GM12878 (cell line): Measurements from ENCODE around the gene SFXN2. TPM values are rescaled to one million over a fixed set of nuclear protein-coding genes. Genes with fewer than 3 reads are reported as not detected.

ENCODE experiments used
- ASH2L ChIP-seq: fragments of 300-600, 200-600 bp; sonication (generic); IDR thresholded peaks from 2 replicates; pipeline ENCODE4 v1.6.1; 2017; ENCODE audit warnings: low read depth, mild to moderate bottlenecking, borderline replicate concordance
- CBFB ChIP-seq: IDR thresholded peaks from 2 replicates; pipeline ENCODE4 v1.6.1; 2016; ENCODE audit warnings: antibody characterized with exemption, low read depth
- CEBPB ChIP-seq, 2 experiments: fragments of 150-350 bp in 1 of 2; IDR thresholded peaks; 2 replicates each; pipeline ENCODE4 v1.6.1; 2012 to 2014; ENCODE audit warnings: low read depth in 2 of 2, low read length in 2 of 2, borderline replicate concordance in 1 of 2, inconsistent platforms in 1 of 2
- KAT2A ChIP-seq: conservative IDR thresholded peaks from 2 replicates; pipeline ENCODE4 v1.6.1; 2011; ENCODE audit warnings: low read depth, low read length; ENCODE audit not compliant: control insufficient read depth
- LARP7 ChIP-seq: fragments of 450-650 bp; IDR thresholded peaks from 2 replicates; pipeline ENCODE4 v1.6.1; 2017; ENCODE audit warnings: mild to moderate bottlenecking
- MTA3 ChIP-seq: IDR thresholded peaks from 2 replicates; pipeline ENCODE4 v1.6.1; 2012; ENCODE audit warnings: low read length, inconsistent platforms, borderline replicate concordance
- MYB ChIP-seq: fragments of 150-350 bp; IDR thresholded peaks from 2 replicates; pipeline ENCODE4 v1.6.1; 2014; ENCODE audit warnings: mild to moderate bottlenecking, low read depth, low read length, borderline replicate concordance
- PAX8 ChIP-seq: fragments of 450-650 bp; IDR thresholded peaks from 2 replicates; pipeline ENCODE4 v1.6.1; 2017; ENCODE audit warnings: mild to moderate bottlenecking, moderate library complexity
- RCOR1 ChIP-seq: conservative IDR thresholded peaks from 2 replicates; pipeline ENCODE4 v1.6.1; 2012; ENCODE audit warnings: low read depth, low read length, improper control_type of control experiment
- RELA ChIP-seq: fragments of 450-650 bp; IDR thresholded peaks from 2 replicates; pipeline ENCODE4 v1.8.0; 2014; ENCODE audit warnings: borderline replicate concordance; ENCODE audit not compliant: partially characterized antibody
- SMARCA5 ChIP-seq: fragments of 450-650 bp; IDR thresholded peaks from 2 replicates; pipeline ENCODE4 v1.6.1; 2017; ENCODE audit warnings: mild to moderate bottlenecking
- SMC3 ChIP-seq: IDR thresholded peaks from 2 replicates; pipeline ENCODE4 v1.6.1; 2011; ENCODE audit warnings: low read length, improper control_type of control experiment, borderline replicate concordance
- SPI1 ChIP-seq: IDR thresholded peaks from 2 replicates; pipeline ENCODE4 v1.6.1; 2011; ENCODE audit warnings: low read depth, mild to moderate bottlenecking, low read length, moderate library complexity, borderline replicate concordance; ENCODE audit not compliant: insufficient read depth
- SRF ChIP-seq, 2 experiments: IDR thresholded peaks; 2 replicates each; pipeline ENCODE4 v1.6.1; 2011; ENCODE audit warnings: low read depth in 2 of 2, low read length in 2 of 2, mild to moderate bottlenecking in 1 of 2, moderate library complexity in 1 of 2
- TAF1 ChIP-seq: IDR thresholded peaks from 2 replicates; pipeline ENCODE4 v1.6.1; 2011; ENCODE audit warnings: mild to moderate bottlenecking, low read depth, low read length, borderline replicate concordance
- TCF12 ChIP-seq: IDR thresholded peaks from 2 replicates; pipeline ENCODE4 v1.6.1; 2011; ENCODE audit warnings: low read depth, mild to moderate bottlenecking, low read length
- ZNF384 ChIP-seq: IDR thresholded peaks from 2 replicates; pipeline ENCODE4 v1.6.1; 2012; ENCODE audit warnings: low read depth, mild to moderate bottlenecking, low read length, improper control_type of control experiment, borderline replicate concordance
- polyA plus RNA-seq, 11 experiments: library from polyadenylated mRNA; depleted of rRNA in 4 of 11; unstranded in 6 of 11; stranded (reverse) in 5 of 11; fragments of >200 nt; fragmentation: Nextera tagmentation in 4 of 11; fragmentation: Illumina TruSeq in 1 of 11; extraction: Ambion mirVana in 4 of 11; extraction: Trizol in 1 of 11; gene quantifications; 1 replicate in 1 of 11; 2 replicates in 10 of 11; pipeline versions ENCODE4 v1.2.1 to v1.2.3, GENCODE V29; 2011 to 2016; ENCODE audit warnings: inconsistent platforms in 2 of 11, missing spikeins in 2 of 11, low read depth in 1 of 11
- total RNA-seq, 4 experiments: library from RNA; depleted of rRNA in 3 of 4; stranded (reverse); fragments of >200 nt in 3 of 4; fragmentation: Illumina TruSeq in 1 of 4; extraction: Trizol in 1 of 4; gene quantifications; 2 replicates each; pipeline versions ENCODE4 v1.2.1 to v1.2.3, GENCODE V29; 2013 to 2021
- TF ChIP-seq, protein P1 (sequence below): fragments of 450-650 bp; formaldehyde crosslinking; IDR thresholded peaks from 2 replicates; pipeline ENCODE4 v1.4.0; 2020; ENCODE audit warnings: mild to moderate bottlenecking, moderate library complexity
- TF ChIP-seq, protein P2 (sequence below): IDR thresholded peaks from 2 replicates; pipeline ENCODE4 v1.6.1; 2012; ENCODE audit warnings: low read depth, low read length, improper control_type of control experiment
- TF ChIP-seq, protein P3 (sequence below): fragments of 450-650 bp; conservative IDR thresholded peaks from 2 replicates; pipeline ENCODE4 v1.6.1; 2017; ENCODE audit warnings: mild to moderate bottlenecking, moderate library complexity
- TF ChIP-seq, protein P4 (sequence below): IDR thresholded peaks from 2 replicates; pipeline ENCODE4 v1.6.1; 2012; ENCODE audit warnings: low read depth, low read length, improper control_type of control experiment
- TF ChIP-seq, protein P5 (sequence below): IDR thresholded peaks from 2 replicates; pipeline ENCODE4 v1.6.1; 2012; ENCODE audit warnings: low read depth, low read length, improper control_type of control experiment

Gene SFXN2
- total and polyA plus RNA-seq, 10 of the 15 experiments (the other 5 are each of a cell fraction or from before 2014, with no cell fraction given): 8.8 to 22.5 (median 18.5) TPM

DNA sequence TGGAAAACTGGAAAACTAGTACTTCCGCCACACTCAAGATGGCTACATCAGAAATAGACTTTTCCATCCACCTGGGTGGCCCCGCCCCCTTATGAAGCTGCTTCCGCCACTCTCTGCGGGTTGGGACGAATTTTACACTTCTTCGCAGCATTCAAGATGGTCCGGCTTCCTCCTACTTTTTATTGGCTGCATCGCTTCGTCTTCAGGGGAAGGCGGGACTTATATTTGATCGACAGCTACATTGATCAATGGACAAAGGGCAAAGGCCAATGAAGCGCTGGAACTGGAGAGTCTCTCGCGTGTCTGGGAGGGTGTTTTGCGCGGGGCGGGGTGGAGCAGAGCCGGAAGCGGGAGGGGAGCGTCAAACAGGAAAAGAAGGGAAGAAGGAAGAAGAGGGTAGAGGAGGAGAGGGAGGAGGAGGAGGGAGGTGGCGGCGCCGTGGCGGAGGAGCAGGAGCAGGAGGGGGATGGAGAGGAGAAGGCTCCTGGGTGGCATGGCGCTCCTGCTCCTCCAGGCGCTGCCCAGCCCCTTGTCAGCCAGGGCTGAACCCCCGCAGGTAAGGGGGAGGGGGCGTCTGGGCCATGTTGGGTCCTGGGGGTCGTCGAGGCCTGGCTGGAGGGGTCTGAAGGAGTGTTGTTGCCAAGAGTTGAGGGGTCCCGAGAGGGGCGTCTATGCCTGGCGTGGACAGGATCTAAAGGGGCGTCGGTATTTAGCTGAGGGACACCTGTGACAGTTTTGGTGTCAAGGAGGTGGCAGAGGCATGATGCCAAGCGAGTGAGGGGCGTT, 29.3 kb downstream of the SFXN2 start, which contains the start of gene WBP1L (continued):
- TF ChIP-seq, protein P1, sequence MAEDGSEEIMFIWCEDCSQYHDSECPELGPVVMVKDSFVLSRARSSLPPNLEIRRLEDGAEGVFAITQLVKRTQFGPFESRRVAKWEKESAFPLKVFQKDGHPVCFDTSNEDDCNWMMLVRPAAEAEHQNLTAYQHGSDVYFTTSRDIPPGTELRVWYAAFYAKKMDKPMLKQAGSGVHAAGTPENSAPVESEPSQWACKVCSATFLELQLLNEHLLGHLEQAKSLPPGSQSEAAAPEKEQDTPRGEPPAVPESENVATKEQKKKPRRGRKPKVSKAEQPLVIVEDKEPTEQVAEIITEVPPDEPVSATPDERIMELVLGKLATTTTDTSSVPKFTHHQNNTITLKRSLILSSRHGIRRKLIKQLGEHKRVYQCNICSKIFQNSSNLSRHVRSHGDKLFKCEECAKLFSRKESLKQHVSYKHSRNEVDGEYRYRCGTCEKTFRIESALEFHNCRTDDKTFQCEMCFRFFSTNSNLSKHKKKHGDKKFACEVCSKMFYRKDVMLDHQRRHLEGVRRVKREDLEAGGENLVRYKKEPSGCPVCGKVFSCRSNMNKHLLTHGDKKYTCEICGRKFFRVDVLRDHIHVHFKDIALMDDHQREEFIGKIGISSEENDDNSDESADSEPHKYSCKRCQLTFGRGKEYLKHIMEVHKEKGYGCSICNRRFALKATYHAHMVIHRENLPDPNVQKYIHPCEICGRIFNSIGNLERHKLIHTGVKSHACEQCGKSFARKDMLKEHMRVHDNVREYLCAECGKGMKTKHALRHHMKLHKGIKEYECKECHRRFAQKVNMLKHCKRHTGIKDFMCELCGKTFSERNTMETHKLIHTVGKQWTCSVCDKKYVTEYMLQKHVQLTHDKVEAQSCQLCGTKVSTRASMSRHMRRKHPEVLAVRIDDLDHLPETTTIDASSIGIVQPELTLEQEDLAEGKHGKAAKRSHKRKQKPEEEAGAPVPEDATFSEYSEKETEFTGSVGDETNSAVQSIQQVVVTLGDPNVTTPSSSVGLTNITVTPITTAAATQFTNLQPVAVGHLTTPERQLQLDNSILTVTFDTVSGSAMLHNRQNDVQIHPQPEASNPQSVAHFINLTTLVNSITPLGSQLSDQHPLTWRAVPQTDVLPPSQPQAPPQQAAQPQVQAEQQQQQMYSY (CRISPR knock-in tag): no peak; the same call in 1 of the 2 replicates
- TF ChIP-seq KAT2A (no peak), CBFB (peak; percentile 70; the same call in 1 of the 2 replicates), RELA (peak; percentile 65), CEBPB (IDR thresholded peaks at IDR 0.05; ENCODE audit: borderline replicate concordance in 1 of 2, low read depth in 2 of 2, low read length in 2 of 2) (no peak), RCOR1 (no peak), ASH2L (no peak), LARP7 (no peak; the same call in none of the 2 replicates), MYB (no peak), ZNF384 (no peak), SRF (IDR thresholded peaks at IDR 0.05; ENCODE audit: low read depth in 2 of 2, low read length in 2 of 2) (no peak), PAX8 (no peak), TCF12 (0 out of 2 replicates have a peak, but pooled peaks have one; percentile 49), SPI1 (0 out of 2 replicates have a peak, but pooled peaks have one; percentile 7), SMC3 (no peak), MTA3 (no peak), SMARCA5 (no peak), TAF1 (no peak)
- TF ChIP-seq, protein P2, sequence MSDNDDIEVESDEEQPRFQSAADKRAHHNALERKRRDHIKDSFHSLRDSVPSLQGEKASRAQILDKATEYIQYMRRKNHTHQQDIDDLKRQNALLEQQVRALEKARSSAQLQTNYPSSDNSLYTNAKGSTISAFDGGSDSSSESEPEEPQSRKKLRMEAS: peak; percentile 35; the same call in 1 of the 2 replicates
- TF ChIP-seq, protein P3, sequence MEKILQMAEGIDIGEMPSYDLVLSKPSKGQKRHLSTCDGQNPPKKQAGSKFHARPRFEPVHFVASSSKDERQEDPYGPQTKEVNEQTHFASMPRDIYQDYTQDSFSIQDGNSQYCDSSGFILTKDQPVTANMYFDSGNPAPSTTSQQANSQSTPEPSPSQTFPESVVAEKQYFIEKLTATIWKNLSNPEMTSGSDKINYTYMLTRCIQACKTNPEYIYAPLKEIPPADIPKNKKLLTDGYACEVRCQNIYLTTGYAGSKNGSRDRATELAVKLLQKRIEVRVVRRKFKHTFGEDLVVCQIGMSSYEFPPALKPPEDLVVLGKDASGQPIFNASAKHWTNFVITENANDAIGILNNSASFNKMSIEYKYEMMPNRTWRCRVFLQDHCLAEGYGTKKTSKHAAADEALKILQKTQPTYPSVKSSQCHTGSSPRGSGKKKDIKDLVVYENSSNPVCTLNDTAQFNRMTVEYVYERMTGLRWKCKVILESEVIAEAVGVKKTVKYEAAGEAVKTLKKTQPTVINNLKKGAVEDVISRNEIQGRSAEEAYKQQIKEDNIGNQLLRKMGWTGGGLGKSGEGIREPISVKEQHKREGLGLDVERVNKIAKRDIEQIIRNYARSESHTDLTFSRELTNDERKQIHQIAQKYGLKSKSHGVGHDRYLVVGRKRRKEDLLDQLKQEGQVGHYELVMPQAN: peak; percentile 64
- TF ChIP-seq, protein P4, sequence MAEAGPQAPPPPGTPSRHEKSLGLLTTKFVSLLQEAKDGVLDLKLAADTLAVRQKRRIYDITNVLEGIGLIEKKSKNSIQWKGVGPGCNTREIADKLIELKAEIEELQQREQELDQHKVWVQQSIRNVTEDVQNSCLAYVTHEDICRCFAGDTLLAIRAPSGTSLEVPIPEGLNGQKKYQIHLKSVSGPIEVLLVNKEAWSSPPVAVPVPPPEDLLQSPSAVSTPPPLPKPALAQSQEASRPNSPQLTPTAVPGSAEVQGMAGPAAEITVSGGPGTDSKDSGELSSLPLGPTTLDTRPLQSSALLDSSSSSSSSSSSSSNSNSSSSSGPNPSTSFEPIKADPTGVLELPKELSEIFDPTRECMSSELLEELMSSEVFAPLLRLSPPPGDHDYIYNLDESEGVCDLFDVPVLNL: no peak
- TF ChIP-seq, protein P5, sequence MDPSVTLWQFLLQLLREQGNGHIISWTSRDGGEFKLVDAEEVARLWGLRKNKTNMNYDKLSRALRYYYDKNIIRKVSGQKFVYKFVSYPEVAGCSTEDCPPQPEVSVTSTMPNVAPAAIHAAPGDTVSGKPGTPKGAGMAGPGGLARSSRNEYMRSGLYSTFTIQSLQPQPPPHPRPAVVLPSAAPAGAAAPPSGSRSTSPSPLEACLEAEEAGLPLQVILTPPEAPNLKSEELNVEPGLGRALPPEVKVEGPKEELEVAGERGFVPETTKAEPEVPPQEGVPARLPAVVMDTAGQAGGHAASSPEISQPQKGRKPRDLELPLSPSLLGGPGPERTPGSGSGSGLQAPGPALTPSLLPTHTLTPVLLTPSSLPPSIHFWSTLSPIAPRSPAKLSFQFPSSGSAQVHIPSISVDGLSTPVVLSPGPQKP: 0 out of 2 replicates have a peak, but pooled peaks have one; percentile 78
